ENCODE data around the gene RGS12. TPM values are rescaled to one million over a fixed set of nuclear protein-coding genes. Genes with fewer than 3 reads are reported as not detected.

The RGS12 gene
- total RNA-seq = 39.0 and 42.9 TPM in 2 replicates

GRCh38 chr4:3292571-3293400 lies at the start of gene RGS12:
Gene RGS12, plus strand, starts transcription at chr4:3293021. Its CDS starts 23,150 bp downstream, at chr4:3316171.

GRCh38 chr4:3248811-3249661 lies 43.8 kb upstream of the RGS12 start, which contains the start of gene MSANTD1:
Gene MSANTD1, plus strand, starts transcription at chr4:3249159. Its CDS starts 64 bp downstream, at chr4:3249223.

Other genes with a start within 250 kb of the RGS12 start
- not detected in 2 replicates for gene HTT-AS, start 218.5 kb upstream of the RGS12 start, total RNA-seq
- 29.5 and 31.2 TPM in 2 replicates for gene HTT, start 218.3 kb upstream of the RGS12 start, total RNA-seq
- under 0.01 and 0.46 TPM in 2 replicates for gene MSANTD1, start 43.9 kb upstream of the RGS12 start, total RNA-seq
- under 0.01 and 0.91 TPM in 2 replicates for gene HGFAC, start 148.9 kb downstream of the RGS12 start, total RNA-seq
- 0.15 TPM in 1 of 2 replicates, not detected in the other for gene DOK7, start 170.3 kb downstream of the RGS12 start, total RNA-seq
- 70.8 and 117 TPM in 2 replicates for gene LRPAP1, start 239.4 kb downstream of the RGS12 start, total RNA-seq